HG02943 (cell line): ENCODE data around the gene ABHD4.
A peak's percentile ranks its signal among the peaks of the same experiment; 100 is the strongest.
"Not testable (repeated sequence)": the region's sequence is repeated elsewhere in the genome, so short reads cannot be mapped to it uniquely, and the experiment has no call there.

Experiments
- ATAC-seq: cut with Tn5 transposase; IDR thresholded peaks from one replicate; pipeline ENCODE4 v1.9.1; 2021; ENCODE audit warnings: mild to moderate bottlenecking, low read depth, moderate library complexity; ENCODE audit not compliant: unreplicated experiment

ABHD4 gene

DNA sequence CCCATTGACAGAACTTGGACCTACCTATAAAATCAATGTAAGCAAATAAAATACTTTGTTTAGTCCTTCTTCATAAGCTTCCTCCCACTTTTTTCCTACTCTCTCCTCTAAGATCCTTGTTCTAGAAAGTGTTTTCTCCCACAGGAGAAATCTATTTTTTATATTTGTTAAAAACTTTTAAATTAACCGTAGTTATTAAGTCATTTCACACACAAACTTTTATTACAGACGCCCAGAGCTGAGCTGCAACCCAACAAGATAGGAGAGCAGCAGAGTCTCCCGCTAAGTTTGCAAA, 36.8 kb upstream of the ABHD4 start:
- ATAC-seq = no peak

DNA sequence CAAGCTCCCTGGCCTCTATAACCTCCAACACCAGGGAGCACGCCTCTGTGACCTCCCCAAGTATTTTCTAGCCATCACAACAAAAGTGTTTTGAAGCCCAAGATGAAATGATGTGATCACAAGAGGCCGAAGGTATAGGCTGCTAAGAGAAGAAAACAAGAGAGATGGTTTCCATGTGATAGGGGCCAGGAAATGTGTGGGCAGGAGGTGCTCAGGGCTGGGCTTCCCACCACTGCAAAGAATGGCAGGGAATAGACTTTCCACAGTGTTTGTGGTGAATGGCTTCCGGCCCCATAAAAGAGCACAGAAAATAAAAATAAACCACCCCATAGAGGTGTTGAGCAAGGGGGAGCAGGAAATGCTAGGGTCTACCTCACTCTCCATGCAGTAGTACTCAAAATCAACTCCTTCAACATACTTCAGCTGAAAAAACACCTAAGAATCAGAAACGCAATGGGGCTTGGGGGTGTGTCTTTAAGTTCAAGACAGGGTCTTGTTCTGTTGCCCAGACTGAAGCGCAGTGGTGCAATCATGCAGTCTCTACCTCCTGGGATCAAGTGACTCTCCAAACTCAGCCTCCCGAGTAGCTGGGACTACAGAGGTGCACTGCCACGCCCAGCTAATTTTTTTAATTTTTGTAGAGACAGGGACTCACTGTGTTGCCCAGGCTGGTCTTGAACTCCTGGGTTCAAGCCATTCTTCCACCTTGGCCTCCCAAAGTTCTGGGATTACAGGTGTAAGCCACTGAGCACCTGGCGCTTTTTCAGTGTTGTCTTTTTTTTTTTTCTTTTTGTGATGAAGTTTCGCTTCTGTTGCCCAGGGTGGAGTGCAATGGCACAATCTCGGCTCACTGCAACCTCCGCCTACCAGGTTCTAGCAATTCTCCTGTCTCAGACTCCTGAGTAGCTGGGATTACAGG, 36.2 kb upstream of the ABHD4 start:
- ATAC-seq = no peak

DNA sequence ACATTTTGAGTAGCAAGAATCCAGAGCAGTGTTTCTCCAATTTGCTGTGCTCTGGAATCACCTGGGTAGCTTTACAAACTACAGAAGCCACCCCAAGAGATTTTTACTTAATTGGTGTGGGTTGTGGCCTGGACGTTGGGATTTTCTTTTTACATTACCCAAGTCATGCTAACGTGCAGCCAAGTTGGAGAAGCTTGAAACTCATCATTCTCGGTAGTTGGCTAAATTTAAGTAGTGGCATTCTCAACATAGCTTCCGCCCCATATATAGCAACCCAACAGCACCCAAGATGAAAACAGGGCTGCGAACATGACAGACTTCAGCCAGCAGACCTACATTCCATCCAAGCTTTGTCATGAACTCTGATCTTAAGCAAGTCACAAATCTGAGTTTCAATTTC, 34.1 kb upstream of the ABHD4 start:
- ATAC-seq = no peak

DNA sequence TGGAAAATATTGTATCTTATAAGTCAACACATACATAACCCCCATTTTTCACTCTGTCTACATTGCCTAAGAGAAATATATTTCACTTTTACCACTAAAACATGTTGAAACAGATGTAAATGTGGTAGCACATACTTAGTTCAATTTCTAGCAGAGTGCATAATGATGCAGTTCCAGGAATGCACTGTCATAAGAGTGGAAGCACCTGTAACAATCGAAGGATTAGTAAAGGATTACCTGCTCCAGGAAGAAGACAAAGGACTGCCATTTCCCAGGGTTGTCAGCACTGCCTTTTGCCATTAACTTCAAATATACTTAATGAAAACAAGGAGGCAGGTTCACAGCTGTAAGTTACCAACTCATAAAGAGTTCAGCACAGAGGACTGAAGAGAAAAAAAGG, 33.6 kb upstream of the ABHD4 start:
- ATAC-seq = no peak

DNA sequence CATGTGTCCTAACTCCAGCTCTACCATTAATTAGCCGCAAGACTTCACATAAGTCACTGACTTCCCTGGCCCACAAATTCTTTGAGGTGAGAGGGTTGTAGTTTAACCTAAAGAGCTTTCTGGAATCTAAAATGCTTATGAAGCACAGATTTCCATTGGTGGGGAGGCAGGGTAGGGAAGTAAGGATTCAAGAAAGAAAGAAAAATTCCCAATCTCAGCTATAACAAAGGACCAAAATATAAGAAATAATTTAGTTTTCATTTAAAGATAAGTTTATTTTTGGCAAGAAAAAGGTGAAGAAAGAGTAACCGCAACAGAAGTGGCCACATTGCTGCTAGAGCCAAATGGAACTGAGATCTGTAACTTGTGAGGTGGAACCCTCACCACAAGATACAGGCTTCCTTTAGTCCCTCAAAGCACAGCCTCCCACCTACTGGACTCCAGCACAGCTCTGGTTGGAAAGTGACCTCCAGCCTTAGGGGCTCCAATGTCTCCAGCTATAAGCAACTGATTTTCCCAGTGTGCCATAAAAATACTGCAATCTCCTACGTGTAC, 32.6 kb upstream of the ABHD4 start:
- no peak for ATAC-seq

DNA sequence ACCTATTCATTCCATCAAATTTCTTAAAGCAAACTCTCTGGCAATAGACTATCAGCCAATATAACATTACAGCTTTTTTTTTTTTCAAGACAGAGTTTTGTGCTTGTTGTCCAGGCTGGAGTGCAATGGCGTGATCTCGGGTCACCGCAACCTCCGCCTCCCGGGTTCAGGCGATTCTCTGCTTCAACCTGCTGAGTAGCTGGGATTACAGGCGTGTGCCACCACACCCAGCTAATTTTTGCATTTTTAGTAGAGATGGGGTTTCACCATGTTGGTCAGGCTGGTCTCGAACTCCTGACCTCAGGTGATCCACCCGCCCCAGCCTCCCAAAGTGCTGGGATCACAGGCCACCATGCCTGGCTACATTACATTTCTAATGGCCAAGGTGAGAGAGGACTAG, 31.8 kb upstream of the ABHD4 start:
- not testable (repeated sequence) for ATAC-seq

DNA sequence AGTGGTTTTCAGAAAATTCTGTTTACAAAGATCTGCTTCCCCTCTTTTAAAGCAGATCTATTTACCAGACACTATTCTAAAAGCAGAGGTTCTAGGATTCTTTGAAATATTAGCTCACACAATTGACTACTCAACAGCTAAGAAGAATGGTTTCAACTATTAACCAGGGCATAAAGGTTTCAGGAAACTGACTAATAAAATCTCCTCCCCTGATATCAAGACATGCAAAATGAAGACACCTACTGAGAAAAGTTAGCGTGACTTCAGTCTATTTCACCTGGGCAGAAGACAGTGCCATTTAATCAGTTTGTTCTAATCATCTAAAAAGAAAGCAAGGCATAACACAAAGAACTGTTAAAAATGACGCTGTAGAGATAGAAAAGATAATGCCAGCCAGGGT, 31.3 kb upstream of the ABHD4 start:
- ATAC-seq = no peak

DNA sequence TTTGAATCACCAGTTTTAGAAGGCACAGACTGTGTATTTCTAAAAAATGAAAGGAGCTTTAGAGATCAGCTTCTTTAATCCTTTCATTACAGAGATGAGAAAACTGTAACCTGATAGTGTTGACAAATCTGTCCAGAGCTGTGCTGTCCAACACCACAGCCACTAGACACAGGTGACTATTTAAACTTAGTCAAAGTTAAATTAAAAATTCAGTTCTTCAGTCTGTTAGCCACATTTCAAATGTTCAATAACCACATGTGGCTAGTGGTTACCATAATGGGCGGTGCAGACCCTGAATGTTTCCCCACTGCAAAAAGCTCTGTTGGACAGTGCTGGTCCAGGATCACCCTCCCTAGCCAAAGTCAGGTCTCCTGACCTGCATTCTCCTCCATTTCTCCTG, 30.7 kb upstream of the ABHD4 start:
- no peak for ATAC-seq

DNA sequence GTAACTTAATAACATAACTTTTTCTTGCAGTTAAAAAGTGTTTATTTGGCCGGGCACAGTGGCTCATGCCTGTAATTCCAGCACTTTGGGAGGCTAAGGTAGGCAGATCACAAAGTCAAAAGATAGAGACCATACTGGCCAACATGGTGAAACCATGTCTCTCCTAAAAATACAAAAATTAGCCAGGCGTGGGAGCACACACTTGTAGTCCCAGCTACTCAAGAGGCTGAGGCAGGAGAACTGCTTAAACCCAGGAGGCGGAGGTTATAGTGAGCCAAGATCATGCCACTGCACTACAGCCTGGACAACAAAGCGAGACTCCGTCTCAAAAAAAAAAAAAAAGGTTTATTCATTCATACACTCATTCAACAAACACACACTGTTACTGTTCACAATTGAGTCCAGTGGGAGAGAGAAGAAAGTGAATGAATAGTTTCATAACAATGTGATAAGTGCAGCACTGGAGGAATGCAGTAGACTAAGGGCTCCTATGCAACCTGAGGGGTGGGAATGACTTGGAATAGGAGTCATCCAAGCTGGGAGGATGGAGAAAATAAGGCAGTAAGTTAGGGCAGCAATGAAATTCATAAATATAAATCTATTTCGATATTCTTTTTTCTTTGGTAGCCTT, 28.9 kb upstream of the ABHD4 start:
- ATAC-seq = no peak

DNA sequence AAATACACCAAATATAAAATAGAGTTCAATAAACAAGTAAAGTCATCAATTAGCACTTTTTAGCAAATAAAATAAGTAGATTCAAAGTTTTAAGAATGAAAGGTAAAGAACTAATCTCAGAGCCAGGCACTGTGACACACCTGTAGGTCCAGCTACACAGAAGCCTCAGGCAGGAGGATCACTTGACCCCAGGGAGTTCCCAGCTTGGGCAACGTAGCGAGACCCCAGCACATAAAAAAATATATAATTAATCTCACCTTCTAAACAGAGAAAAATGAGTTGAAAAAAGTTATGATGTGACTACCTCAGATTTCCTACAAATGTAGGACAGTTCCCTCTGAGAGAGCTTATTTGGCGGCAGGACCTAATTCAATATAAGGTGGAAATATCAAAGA, 28.4 kb upstream of the ABHD4 start:
- no peak for ATAC-seq

DNA sequence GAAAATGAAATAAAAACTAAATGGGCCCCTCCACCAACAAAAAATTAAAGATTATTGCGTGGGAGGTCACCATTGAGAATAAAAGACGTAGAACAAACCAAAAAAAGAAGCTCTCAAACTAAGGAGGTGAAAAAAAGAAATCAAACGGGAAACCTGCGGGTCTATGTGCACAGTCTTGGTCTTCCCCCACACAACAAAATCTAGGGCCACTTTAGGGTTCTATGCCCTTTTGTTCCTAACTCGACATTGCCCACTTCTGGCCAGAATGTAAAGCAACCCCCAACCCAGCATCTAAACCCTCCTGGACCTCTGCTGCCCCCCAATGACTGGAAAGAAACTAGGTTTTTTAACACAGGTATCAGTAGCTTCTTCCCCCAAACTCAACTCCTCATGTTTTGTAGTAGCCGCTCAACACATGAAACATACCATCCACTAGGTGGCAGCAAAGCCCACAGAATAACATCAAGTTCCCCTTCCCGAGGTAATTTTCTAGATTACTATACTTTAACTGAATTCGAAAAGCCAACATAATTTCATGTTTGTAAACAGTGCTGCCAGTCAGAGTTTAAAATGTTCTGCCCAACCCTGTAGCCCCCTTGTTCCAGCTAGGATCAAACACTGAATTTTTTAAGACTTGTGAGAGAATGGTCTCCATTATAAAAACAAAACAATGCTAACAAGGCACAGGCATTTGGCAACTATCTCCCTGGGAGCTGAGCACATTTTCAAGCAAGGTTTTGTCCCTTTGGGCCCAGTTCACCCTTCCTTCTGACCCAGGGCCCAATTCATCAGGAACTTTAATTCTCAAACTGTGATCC, 27.8 kb upstream of the ABHD4 start:
- ATAC-seq = peak; percentile 70

DNA sequence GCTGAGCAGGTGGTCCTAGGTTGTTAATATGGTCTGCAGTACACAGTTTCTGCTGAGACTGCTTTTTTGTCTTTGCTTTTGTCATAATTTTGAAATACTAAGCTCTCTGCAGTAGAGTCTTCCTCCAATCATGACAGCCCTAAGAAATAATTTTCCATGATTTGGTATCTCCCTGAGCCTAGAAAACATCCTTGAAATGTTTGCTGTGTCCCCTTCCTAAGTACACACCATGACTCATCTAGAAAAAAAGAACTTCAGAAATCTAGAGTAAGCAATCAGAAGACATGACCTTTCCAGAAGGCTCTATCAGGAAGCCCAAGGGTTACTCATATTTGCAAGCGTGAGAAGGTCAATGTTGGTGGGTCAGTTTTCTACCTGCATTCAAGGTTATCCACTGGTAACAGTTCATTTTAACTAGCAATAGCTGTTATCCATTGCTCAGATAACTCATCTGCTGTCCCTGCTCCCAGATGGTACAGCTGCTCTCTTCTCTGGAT, 25.5 kb upstream of the ABHD4 start:
- ATAC-seq = no peak

DNA sequence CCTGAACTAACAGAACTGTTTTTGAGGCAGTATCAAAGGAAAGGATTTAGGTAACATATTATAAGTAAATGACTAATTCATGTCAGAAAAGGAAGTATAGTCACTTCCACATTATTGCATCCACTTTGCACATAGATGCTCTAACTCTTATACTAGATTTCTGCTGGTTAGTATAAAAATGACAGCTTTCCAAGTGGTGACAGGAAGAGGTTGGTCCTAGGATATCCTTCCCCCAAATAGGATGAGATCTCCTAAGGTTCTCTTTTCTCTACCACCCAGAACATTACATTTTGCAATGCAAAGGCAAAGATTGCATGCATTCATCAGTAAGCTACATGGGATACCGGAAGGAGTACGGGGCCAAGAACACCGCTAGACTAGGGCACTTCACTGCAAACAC, 24.3 kb upstream of the ABHD4 start:
- no peak for ATAC-seq

DNA sequence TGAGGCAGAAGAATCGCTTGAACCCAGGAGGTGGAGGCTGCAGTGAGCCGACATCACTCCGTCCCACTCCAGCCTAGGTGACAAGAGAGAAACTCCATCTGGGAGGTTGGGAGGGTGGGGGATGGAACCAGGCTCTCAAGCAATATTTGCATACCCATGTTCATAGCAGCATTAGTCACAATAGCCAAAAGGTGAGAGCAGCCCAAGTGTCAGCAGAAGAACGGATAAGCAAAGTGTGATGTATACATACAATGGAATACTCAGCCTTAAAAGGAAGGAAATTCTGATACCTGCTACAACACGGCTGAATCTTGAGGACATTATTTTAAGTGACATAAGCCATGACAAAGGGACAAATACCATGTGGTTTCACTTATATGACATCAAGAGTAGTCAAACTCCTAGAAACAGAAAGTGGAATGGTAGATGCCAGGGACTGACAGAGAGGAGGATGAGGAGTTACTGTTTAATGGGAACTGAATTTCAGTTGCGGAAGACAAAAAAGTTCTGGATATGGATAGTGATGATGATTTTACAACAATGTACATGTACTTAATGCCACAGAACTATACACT, 20.7 kb upstream of the ABHD4 start:
- no peak for ATAC-seq

DNA sequence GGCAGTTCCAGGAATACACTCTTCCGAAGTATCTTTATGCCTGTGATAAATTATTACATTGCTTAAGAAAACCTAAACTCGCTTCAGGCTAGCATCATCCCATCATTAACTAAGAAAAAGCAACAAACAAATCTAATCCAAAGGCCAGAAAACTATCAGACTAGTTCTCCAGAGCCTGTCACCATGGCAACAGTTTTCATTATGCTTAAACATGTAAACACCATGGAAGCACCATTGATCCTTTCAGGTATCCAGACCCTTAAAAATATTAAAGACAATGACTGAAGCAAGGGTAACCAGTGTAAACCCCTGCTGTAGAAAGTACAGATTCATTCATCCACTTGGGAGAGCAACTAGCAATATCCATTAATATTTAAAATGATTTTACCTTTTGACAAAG, 18.9 kb upstream of the ABHD4 start:
- ATAC-seq = no peak

DNA sequence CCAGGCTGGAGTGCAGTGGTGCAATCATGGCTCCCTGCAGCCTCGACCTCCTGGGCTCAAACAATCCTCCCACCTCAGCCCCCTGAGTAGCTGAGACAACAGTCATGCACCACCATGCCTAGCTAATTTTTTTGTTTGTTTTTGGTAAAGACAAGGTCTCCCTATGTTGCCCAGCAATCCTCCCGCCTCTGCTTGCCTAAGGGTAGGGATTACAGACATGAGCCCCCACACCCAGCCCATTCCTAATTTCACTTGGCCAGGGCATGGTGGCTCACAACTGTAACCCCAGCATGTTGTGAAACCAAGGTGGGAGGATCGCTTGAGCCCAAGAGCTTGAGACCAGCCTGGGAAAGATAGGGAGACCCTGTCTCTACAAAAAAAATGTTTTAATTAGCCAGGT, 18.2 kb upstream of the ABHD4 start:
- no peak for ATAC-seq

DNA sequence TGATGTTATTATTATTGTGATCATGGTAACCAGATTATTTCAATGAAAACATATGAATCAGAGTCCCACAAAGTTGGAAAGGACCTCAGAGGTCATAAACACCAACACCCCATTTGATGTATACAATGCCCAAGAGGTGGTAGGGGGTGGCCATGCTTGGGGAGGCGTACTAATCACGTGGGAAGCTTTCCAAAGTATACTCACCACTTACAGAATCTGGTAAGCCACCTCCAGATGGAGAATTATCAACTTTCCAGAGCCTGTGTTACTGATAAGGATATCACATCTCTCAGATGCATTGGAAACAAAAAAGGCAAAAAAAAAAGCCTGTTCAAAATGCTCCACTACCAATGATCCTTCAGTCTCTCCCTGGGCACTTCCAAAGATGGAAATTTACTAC, 17.5 kb upstream of the ABHD4 start:
- no peak for ATAC-seq

DNA sequence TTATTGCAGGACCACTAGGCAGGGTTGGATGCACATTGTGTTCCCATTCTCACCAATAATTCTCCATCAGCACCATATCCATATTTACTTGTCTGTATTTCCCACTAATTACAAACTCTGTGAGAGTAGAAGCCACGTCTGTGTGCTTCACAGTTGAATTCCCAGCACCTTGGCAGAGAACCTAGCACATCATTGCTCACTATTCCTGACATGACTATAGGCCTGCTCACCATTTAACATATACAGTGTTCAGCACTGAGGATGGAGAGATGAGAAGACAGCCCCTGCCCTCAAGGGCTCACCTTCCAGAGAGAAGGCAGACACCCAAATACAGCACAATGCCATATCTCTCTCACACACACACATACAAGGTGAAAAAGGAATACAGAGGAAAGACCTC, 14.1 kb upstream of the ABHD4 start:
- no peak for ATAC-seq

DNA sequence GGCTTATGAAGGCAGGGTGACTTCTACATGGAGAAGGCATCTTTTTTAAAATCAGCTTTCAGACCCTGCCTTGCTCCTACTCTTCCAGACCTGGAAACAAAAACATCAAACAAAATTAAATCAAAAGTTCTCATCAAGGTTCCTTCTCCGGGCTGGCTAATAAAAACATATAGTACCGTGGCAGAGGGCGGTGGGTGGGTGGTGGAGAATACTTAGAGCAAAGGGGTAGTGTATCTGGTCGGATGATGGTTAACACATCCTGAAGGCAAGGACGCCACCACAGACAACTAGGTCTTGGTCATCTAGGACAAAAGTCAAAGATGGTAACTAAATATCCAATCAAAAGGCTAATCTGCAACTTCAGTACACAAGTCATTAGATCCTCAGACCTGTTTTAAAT, 10.9 kb upstream of the ABHD4 start:
- no peak for ATAC-seq

DNA sequence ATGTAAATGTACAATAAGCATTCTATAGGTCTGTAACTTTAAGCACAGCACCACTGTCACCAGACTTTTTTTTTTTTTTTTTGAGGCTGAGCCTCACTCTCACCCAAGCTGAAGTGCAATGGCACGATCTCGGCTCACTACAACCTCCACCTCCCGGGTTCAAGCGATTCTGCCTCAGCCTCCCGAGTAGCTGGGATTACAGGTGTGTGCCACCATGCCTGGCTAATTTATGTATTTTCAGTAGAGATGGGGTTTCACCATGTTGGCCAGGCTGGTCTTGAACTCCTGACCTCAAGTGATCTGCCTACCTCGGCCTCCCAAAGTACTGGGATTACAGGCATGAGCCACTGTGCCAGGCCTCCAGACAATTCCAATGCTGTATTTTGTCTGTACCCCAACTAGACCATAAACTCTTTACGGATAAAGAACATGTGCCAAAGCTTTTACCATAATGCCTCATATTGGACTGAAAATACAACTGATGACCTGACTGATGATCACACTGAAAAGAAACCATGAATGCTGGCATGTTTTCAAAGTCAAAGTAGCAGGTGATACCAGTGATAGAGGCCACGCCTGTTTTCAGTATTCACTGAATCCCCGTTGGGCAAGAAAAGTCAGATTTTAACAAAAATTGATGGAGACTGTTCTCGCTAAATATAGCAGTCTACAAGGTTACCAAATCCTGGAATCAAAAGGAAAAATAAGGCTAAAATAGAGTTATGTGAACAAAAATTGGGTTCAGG, 10.2 kb upstream of the ABHD4 start:
- ATAC-seq = not testable (repeated sequence)
